Measurements from ENCODE around the gene CD164. TPM values are rescaled to one million over a fixed set of nuclear protein-coding genes. Genes with fewer than 3 reads are reported as not detected.

CD164 gene
- total RNA-seq, 1 donor from 2014 or later = 251 TPM

GRCh38 chr6:109316909-109317308, 65.4 kb downstream of the CD164 start:
- DNase-seq (ENCODE audit: low spot score) = no peak
- no peak overlapping the region for H3K4me3 Mint-ChIP-seq

More at GRCh38 chr6:109316909-109317308, 65.4 kb downstream of the CD164 start:
- Mint-ChIP-seq H3K27ac (no peak overlapping the region), H3K27me3 (ENCODE audit: insufficient read depth) (peaks cover 3% of the 10 kb centered on the region), H3K4me1 (ENCODE audit: low read depth) (no peaks in the 10 kb centered on the region), H3K9me3 (no peaks in the 10 kb centered on the region), H3K36me3 (ENCODE audit: low read depth) (no peaks in the 10 kb centered on the region)
- intact Hi-C loops (cut with micrococcal nuclease) = no loop called here

Other genes with a start within 250 kb of the CD164 start
- gene PPIL6, start 58.2 kb upstream of the CD164 start, total RNA-seq = 0.13 and 0.29 TPM in 2 replicates
- gene SMPD2, start 58.3 kb upstream of the CD164 start, total RNA-seq = 18.5 and 19.1 TPM in 2 replicates
- gene MICAL1, start 73.3 kb upstream of the CD164 start, total RNA-seq = 40.8 and 47.1 TPM in 2 replicates
- 19.5 and 20.8 TPM in 2 replicates for gene ZBTB24, start 100.8 kb upstream of the CD164 start, total RNA-seq